GM19463 (cell line): Measurements from ENCODE around the gene PPCDC.

ENCODE experiments used
- ATAC-seq: cut with Tn5 transposase; IDR thresholded peaks from one replicate; pipeline ENCODE4 v1.9.1; 2021; ENCODE audit warnings: mild to moderate bottlenecking, moderate library complexity; ENCODE audit not compliant: unreplicated experiment

PPCDC gene

GRCh38 chr15:75023181-75023871 is at the start of gene PPCDC:
PPCDC (plus strand) TSS chr15:75023590; CDS start chr15:75028319, 4,729 bp downstream.
- ATAC-seq, result peak; percentile 93

- no peak for ATAC-seq
Measured at GRCh38 chr15:74976159-74976558, 47.2 kb upstream of the PPCDC start.

- ATAC-seq, result no peak
Measured at GRCh38 chr15:74977599-74977998, 45.8 kb upstream of the PPCDC start.

GRCh38 chr15:74978077-74978476 is 45.3 kb upstream of the PPCDC start:
- ATAC-seq, result no peak

GRCh38 chr15:74978503-74978902 is 44.9 kb upstream of the PPCDC start:
- ATAC-seq, result no peak

- no peak for ATAC-seq
Measured at GRCh38 chr15:74982183-74982582, 41.2 kb upstream of the PPCDC start.

- peak; percentile 87 for ATAC-seq
Measured at GRCh38 chr15:74983725-74984231, 39.6 kb upstream of the PPCDC start.

- no peak for ATAC-seq
Measured at GRCh38 chr15:74988007-74988800, 35.2 kb upstream of the PPCDC start.

GRCh38 chr15:74989527-74989926 is 33.9 kb upstream of the PPCDC start:
- ATAC-seq, result no peak

GRCh38 chr15:74992619-74993018 is 30.8 kb upstream of the PPCDC start:
- ATAC-seq, result no peak

GRCh38 chr15:74994236-74994635 is 29.2 kb upstream of the PPCDC start:
- ATAC-seq, result no peak

GRCh38 chr15:74994685-74995084 is 28.7 kb upstream of the PPCDC start:
- ATAC-seq, result no peak

- ATAC-seq, result no peak
Measured at GRCh38 chr15:74995182-74995778, 28.1 kb upstream of the PPCDC start, which contains the start of gene SCAMP5. SCAMP5 (plus strand) TSS chr15:74995563; CDS start chr15:75011840, 16,277 bp downstream.

GRCh38 chr15:74995779-74996765 is 27.3 kb upstream of the PPCDC start:
- ATAC-seq, result no peak

- no peak for ATAC-seq
Measured at GRCh38 chr15:74997141-74997540, 26.2 kb upstream of the PPCDC start.

- no peak for ATAC-seq
Measured at GRCh38 chr15:74997543-74997942, 25.8 kb upstream of the PPCDC start.

GRCh38 chr15:75001310-75001709 is 22.1 kb upstream of the PPCDC start:
- ATAC-seq, result no peak

GRCh38 chr15:75002398-75002797 is 21.0 kb upstream of the PPCDC start:
- no peak for ATAC-seq

GRCh38 chr15:75007216-75007615 is 16.2 kb upstream of the PPCDC start:
- no peak for ATAC-seq

GRCh38 chr15:75008221-75008625 is 15.2 kb upstream of the PPCDC start:
- no peak for ATAC-seq
